Hepatocyte (in vitro differentiated cells): ENCODE measurements around the gene FAM177B. TPM values are rescaled to one million over a fixed set of nuclear protein-coding genes. Genes with fewer than 3 reads are reported as not detected.

ENCODE experiments used
- DNase-seq: peaks from one replicate; pipeline ENCODE4 v3.0.0-alpha.2; 2016; ENCODE audit warnings: low spot score
- H2AFZ ChIP-seq: fragments of 200-600 bp; sonication (generic); 2 replicates; pipeline ENCODE4 v1.6.0; 2016; ENCODE audit warnings: antibody characterized with exemption, mild to moderate bottlenecking
- H3K27ac ChIP-seq: fragments of 200-600 bp; sonication (generic); 2 replicates; pipeline ENCODE4 v1.5.1; 2016; ENCODE audit warnings: mild to moderate bottlenecking
- H3K27me3 ChIP-seq: fragments of 200-600 bp; sonication (generic); 2 replicates; pipeline ENCODE4 v1.6.1; 2016
- H3K36me3 ChIP-seq: fragments of 200-600 bp; sonication (generic); replicated peaks from 2 replicates; pipeline ENCODE4 v1.5.1; 2016; ENCODE audit warnings: low read depth; ENCODE audit not compliant: insufficient read depth
- H3K4me1 ChIP-seq: fragments of 200-600 bp; sonication (generic); 2 replicates; pipeline ENCODE4 v1.5.1; 2016; ENCODE audit warnings: mild to moderate bottlenecking, moderate library complexity; ENCODE audit not compliant: insufficient read depth
- H3K4me2 ChIP-seq: fragments of 200-600 bp; sonication (generic); 2 replicates; pipeline ENCODE4 v1.6.0; 2016
- H3K4me3 ChIP-seq: fragments of 200-600 bp; sonication (generic); 2 replicates; pipeline ENCODE4 v1.5.1; 2016; ENCODE audit warnings: mild to moderate bottlenecking
- H3K79me2 ChIP-seq: fragments of 200-600 bp; sonication (generic); 2 replicates; pipeline ENCODE4 v1.6.0; 2017; ENCODE audit warnings: mild to moderate bottlenecking
- H3K9me2 ChIP-seq: fragments of 200-600 bp; sonication (generic); replicated peaks from 2 replicates; pipeline ENCODE4 v1.6.0; 2017; ENCODE audit warnings: mild to moderate bottlenecking; ENCODE audit not compliant: insufficient read depth
- H3K9me3 ChIP-seq: fragments of 200-600 bp; sonication (generic); 2 replicates; pipeline ENCODE4 v1.5.1; 2016; ENCODE audit warnings: low read depth, mild to moderate bottlenecking
- H4K20me1 ChIP-seq: fragments of 200-600 bp; sonication (generic); 2 replicates; pipeline ENCODE4 v1.6.0; 2016; ENCODE audit warnings: mild to moderate bottlenecking; ENCODE audit not compliant: insufficient read depth, poor library complexity, severe bottlenecking
- EZH2 ChIP-seq: fragments of 200-600 bp; sonication (generic); IDR thresholded peaks from 2 replicates; pipeline ENCODE4 v1.6.1; 2016; ENCODE audit warnings: antibody characterized with exemption, mild to moderate bottlenecking, borderline replicate concordance
- EZH2phosphoT487 ChIP-seq: fragments of 200-600 bp; sonication (generic); IDR thresholded peaks from one replicate; pipeline ENCODE4 v1.6.1; 2018; ENCODE audit warnings: antibody characterized with exemption, mild to moderate bottlenecking, low read depth, moderate library complexity; ENCODE audit not compliant: unreplicated experiment, severe bottlenecking
- WGBS: methylation state at CpG from one replicate; pipeline ENCODE4 v1.1.6; 2016; ENCODE audit warnings: low lambda C conversion rate; ENCODE audit errors: missing lambda C conversion rate; 5-methylcytosine and 5-hydroxymethylcytosine counted together
- polyA plus RNA-seq: library from polyadenylated mRNA; unstranded; fragments of >200 nt; fragmentation: Nextera tagmentation; extraction: Ambion mirVana; gene quantifications from 2 replicates; pipeline ENCODE4 v1.2.1, GENCODE V29; 2016
- total RNA-seq: library from RNA; depleted of rRNA; stranded (reverse); fragments of >200 nt; gene quantifications from 2 replicates; pipeline ENCODE4 v1.2.3, GENCODE V29; 2014
- TF ChIP-seq, protein P1 (sequence below): fragments of 200-600 bp; sonication (generic); IDR thresholded peaks from 2 replicates; pipeline ENCODE4 v1.5.1; 2016; ENCODE audit warnings: antibody characterized with exemption, mild to moderate bottlenecking; ENCODE audit not compliant: poor library complexity

The FAM177B gene
- total and polyA plus RNA-seq, 2 experiments from 2014 or later: 0.19 to 1.7 TPM

DNA sequence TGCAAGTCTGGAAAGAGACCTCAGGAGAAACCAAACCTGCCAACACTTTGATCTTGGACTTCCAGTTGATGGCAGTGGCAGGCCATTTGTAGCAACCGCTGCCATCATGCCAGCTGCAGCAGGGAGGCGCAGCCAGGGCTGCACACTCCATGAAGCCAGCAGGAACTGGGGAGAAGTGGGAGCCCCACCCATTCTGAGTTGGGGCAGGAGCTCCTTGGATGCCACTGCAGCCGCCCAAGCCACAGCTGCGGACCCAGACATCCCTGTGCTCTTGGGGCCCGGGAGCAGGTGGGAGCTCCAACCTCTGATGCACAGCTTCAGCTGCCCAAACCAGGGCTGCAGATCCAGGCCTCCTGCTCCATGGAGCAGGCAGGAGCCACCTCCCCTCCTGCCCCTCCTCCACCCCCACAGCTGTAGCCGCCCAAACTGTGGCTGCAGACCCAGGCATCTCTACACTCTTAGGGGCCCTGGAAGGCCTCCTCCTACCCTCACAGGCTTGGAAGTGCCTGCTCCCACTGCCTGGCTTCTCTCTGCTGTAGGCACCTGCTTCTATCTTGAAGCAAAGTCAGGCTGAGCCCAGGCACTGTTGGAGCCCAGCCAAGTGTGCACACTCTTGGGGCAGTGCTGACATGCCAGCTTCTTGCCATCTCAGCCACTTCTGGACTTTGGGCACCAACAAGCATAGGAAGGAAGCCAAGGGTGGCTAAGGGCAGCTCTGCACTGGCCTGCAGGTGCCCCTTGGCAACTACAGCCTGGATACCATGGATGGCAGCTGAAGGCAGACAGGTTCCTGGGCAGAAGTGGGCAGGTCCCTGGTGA is 57.9 kb downstream of the FAM177B start:
- Histone ChIP-seq H3K79me2 (no peaks in the 10 kb centered on the region), H3K36me3 (no peaks in the 10 kb centered on the region), H3K9me2 (no peaks in the 10 kb centered on the region), H3K4me3 (no peak overlapping the region), H3K27me3 (no peaks in the 10 kb centered on the region), H3K27ac (no peak overlapping the region), H3K4me2 (no peak overlapping the region), H4K20me1 (no peaks in the 10 kb centered on the region), H3K4me1 (peaks cover 8% of the 10 kb centered on the region), H2AFZ (no peak overlapping the region), H3K9me3 (no peaks in the 10 kb centered on the region)
- WGBS: 92% methylated on average over 6 of the region's 6 CpGs
- no peak for DNase-seq
- TF ChIP-seq, protein P1, sequence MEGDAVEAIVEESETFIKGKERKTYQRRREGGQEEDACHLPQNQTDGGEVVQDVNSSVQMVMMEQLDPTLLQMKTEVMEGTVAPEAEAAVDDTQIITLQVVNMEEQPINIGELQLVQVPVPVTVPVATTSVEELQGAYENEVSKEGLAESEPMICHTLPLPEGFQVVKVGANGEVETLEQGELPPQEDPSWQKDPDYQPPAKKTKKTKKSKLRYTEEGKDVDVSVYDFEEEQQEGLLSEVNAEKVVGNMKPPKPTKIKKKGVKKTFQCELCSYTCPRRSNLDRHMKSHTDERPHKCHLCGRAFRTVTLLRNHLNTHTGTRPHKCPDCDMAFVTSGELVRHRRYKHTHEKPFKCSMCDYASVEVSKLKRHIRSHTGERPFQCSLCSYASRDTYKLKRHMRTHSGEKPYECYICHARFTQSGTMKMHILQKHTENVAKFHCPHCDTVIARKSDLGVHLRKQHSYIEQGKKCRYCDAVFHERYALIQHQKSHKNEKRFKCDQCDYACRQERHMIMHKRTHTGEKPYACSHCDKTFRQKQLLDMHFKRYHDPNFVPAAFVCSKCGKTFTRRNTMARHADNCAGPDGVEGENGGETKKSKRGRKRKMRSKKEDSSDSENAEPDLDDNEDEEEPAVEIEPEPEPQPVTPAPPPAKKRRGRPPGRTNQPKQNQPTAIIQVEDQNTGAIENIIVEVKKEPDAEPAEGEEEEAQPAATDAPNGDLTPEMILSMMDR: peak; percentile 18
- TF ChIP-seq EZH2phosphoT487: no peak

DNA sequence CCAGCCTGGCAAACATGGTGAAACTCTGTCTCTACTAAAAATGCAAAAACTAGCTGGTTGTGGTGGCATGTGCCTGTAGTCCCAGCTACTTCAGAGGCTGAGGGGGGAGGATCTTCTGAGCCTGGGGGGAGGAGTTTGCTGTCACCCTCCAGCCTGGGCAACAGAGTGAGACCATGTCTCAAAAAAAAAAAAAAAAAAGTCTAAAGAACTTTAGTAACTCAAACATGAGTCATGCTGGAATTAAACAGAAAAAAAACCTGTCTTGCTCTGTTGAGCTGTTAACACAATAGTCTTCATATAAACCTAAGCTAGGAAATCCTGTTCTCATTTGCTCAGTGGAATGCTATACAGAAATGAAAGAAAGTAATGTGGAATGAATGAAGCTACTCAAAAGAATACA is 61.1 kb downstream of the FAM177B start:
- DNase-seq: peak; percentile 62
- no peak overlapping the region for H3K4me2 ChIP-seq
- H3K4me1 ChIP-seq: peaks cover 8% of the 10 kb centered on the region

DNA sequence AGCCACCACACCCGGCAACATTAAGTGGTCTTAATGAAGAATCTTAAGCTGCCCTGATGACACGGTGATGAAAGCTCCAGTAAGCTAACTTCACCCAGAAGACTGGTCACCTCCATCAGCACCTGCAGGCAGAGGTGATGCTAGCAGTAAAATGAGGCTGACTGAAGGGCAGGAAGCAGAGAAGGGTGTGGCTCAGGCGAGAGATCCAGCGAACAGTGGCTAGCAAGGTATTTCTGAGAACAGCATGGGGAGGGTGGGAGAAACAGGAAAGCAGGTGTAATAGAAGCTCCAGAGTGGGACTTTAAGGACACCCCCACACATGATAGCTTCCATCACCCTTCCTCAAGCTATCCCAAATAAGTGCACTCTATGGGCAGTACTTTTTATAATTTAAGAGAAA is 62.0 kb downstream of the FAM177B start:
- no peaks in the 10 kb centered on the region for H3K27me3 ChIP-seq
- 75% methylated on average over 4 of the region's 4 CpGs for WGBS
- H2AFZ ChIP-seq: no peak overlapping the region
- H3K4me1 ChIP-seq: peaks cover 8% of the 10 kb centered on the region
- H4K20me1 ChIP-seq: no peaks in the 10 kb centered on the region
- no peaks in the 10 kb centered on the region for H3K36me3 ChIP-seq
- no peak overlapping the region for H3K4me2 ChIP-seq
- no peak overlapping the region for H3K4me3 ChIP-seq
- no peak for TF ChIP-seq EZH2
- TF ChIP-seq EZH2phosphoT487: no peak
- TF ChIP-seq, protein P1: no peak
- H3K79me2 ChIP-seq: no peaks in the 10 kb centered on the region
- no peaks in the 10 kb centered on the region for H3K9me3 ChIP-seq
- H3K9me2 ChIP-seq: no peaks in the 10 kb centered on the region
- DNase-seq: no peak
- no peak overlapping the region for H3K27ac ChIP-seq

More for the DNA sequence above, 61.1 kb downstream of the FAM177B start:
- no peak overlapping the region for H2AFZ ChIP-seq
- H3K27me3 ChIP-seq: no peaks in the 10 kb centered on the region
- no peaks in the 10 kb centered on the region for H3K79me2 ChIP-seq
- no peaks in the 10 kb centered on the region for H4K20me1 ChIP-seq
- peak overlapping the region; percentile 13 for H3K27ac ChIP-seq
- H3K36me3 ChIP-seq: no peaks in the 10 kb centered on the region
- no peaks in the 10 kb centered on the region for H3K9me3 ChIP-seq
- H3K9me2 ChIP-seq: no peaks in the 10 kb centered on the region
- no peak for TF ChIP-seq EZH2phosphoT487
- TF ChIP-seq EZH2: no peak
- TF ChIP-seq, protein P1: no peak
- H3K4me3 ChIP-seq: no peak overlapping the region

Other genes with a start within 250 kb of the FAM177B start
- gene HHIPL2, start 189.1 kb upstream of the FAM177B start, total RNA-seq: 0.20 and 0.23 TPM in 2 replicates
- gene HHIPL2, start 189.1 kb upstream of the FAM177B start, polyA plus RNA-seq: 0.37 and 0.99 TPM in 2 replicates
- 6.5 and 6.9 TPM in 2 replicates for gene TAF1A, start 147.3 kb upstream of the FAM177B start, total RNA-seq
- gene TAF1A, start 147.3 kb upstream of the FAM177B start, polyA plus RNA-seq: 3.0 and 5.2 TPM in 2 replicates
- 34.8 and 36.1 TPM in 2 replicates for gene MIA3, start 119.1 kb upstream of the FAM177B start, total RNA-seq
- 31.9 and 36.2 TPM in 2 replicates for gene MIA3, start 119.1 kb upstream of the FAM177B start, polyA plus RNA-seq
- 32.7 and 34.4 TPM in 2 replicates for gene AIDA, start 24.7 kb upstream of the FAM177B start, total RNA-seq
- gene AIDA, start 24.7 kb upstream of the FAM177B start, polyA plus RNA-seq: 19.1 and 25.7 TPM in 2 replicates
- 53.8 and 66.7 TPM in 2 replicates for gene BROX, start 24.6 kb upstream of the FAM177B start, total RNA-seq
- gene BROX, start 24.6 kb upstream of the FAM177B start, polyA plus RNA-seq: 19.4 and 19.6 TPM in 2 replicates
- 10.6 and 14.6 TPM in 2 replicates for gene DISP1, start 77.8 kb downstream of the FAM177B start, total RNA-seq
- 10.1 and 11.6 TPM in 2 replicates for gene DISP1, start 77.8 kb downstream of the FAM177B start, polyA plus RNA-seq